Body of pancreas (tissue), 4 donors: ENCODE measurements around the gene ATXN7L1. TPM values are rescaled to one million over a fixed set of nuclear protein-coding genes. Genes with fewer than 3 reads are reported as not detected.

Source experiments
- ATAC-seq: fragments of 150-250 bp; one replicate; pipeline ENCODE4 v1.9.1; 2016
- DNase-seq, 4 donors: peaks; one replicate each; pipeline ENCODE4 v3.0.0-alpha.2; 2019
- H3K27ac ChIP-seq, 4 donors: fragments of 200-600 bp; sonication (generic); 1 replicate in 3 of 4; 2 replicates in 1 of 4; pipeline versions ENCODE4 v1.5.1 to v1.6.1; 2016 to 2019; ENCODE audit warnings: mild to moderate bottlenecking in 1 of 4, mixed read lengths in 1 of 4, moderate library complexity in 1 of 4
- H3K27me3 ChIP-seq, 2 donors: fragments of 200-600 bp; sonication (generic); one replicate each; pipeline ENCODE4 v1.6.0; 2016; ENCODE audit warnings: mild to moderate bottlenecking in 1 of 2
- H3K36me3 ChIP-seq, 2 donors: fragments of 200-600 bp; sonication (generic); replicated peaks in 1 of 2; 2 replicates each; pipeline ENCODE4 v1.5.1; 2016; ENCODE audit warnings: low read depth in 2 of 2; ENCODE audit not compliant: insufficient read depth in 1 of 2
- H3K4me1 ChIP-seq: fragments of 200-600 bp; sonication (generic); one replicate; pipeline ENCODE4 v1.6.0; 2016
- H3K4me3 ChIP-seq, 2 donors: fragments of 200-600 bp; sonication (generic); 1 replicate in 1 of 2; 2 replicates in 1 of 2; pipeline ENCODE4 v1.5.1; 2016 to 2019
- H3K9me3 ChIP-seq, 3 donors: fragments of 200-600 bp; sonication (generic); 1 replicate in 2 of 3; 2 replicates in 1 of 3; pipeline ENCODE4 v1.5.1; 2016
- CTCF ChIP-seq, 7 experiments: fragments of 450-650 bp in 4 of 7; fragments of 200-600 bp in 3 of 7; sonication (generic) in 3 of 7; IDR thresholded peaks; one replicate each; pipeline ENCODE4 v1.5.1; 2016 to 2019; ENCODE audit warnings: antibody characterized with exemption in 7 of 7
- POLR2A ChIP-seq, 3 donors: fragments of 450-650 bp; IDR thresholded peaks; one replicate each; pipeline ENCODE4 v1.6.1; 2016; ENCODE audit warnings: antibody characterized with exemption in 3 of 3, mild to moderate bottlenecking in 2 of 3
- WGBS, 2 donors: methylation state at CpG; one replicate each; pipeline ENCODE4 v1.1.5; 2017; 5-methylcytosine and 5-hydroxymethylcytosine counted together
- intact Hi-C: fragments of 100-400 bp; cut with DNase I; formaldehyde crosslinking; loops from one replicate; pipeline ENCODE4 v1.15.1; 2023
- total RNA-seq, 2 donors: library from RNA; depleted of rRNA; stranded (reverse); fragments of >200 nt; gene quantifications; one replicate each; pipeline ENCODE4 v1.1.0, GENCODE V29; 2016

Gene ATXN7L1
- total RNA-seq, 2 donors from 2014 or later: 6.6 to 8.0 TPM

- no peaks in the 10 kb centered on the region for H3K27me3 ChIP-seq
- H3K9me3 ChIP-seq: no peaks in the 10 kb centered on the region
- ATAC-seq (no peak), DNase-seq (no peak)
- no peaks in the 10 kb centered on the region for H3K36me3 ChIP-seq
- H3K27ac ChIP-seq: peak overlapping the region in 2 of 4 donors; percentile 50 to 69
- 91% methylated on average over 17 of the region's 17 CpGs for WGBS, 2 donors
- H3K4me3 ChIP-seq: no peak overlapping the region
- peaks cover 14% of the 10 kb centered on the region for H3K4me1 ChIP-seq
- no peak for TF ChIP-seq POLR2A (IDR thresholded peaks at IDR 0.05)
- no peak for TF ChIP-seq CTCF (IDR thresholded peaks at IDR 0.05)
- intact Hi-C loops: no loop called here
These were observed 186.0 kb downstream of the ATXN7L1 start for GRCh38 chr7:105690325-105690945.

DNA sequence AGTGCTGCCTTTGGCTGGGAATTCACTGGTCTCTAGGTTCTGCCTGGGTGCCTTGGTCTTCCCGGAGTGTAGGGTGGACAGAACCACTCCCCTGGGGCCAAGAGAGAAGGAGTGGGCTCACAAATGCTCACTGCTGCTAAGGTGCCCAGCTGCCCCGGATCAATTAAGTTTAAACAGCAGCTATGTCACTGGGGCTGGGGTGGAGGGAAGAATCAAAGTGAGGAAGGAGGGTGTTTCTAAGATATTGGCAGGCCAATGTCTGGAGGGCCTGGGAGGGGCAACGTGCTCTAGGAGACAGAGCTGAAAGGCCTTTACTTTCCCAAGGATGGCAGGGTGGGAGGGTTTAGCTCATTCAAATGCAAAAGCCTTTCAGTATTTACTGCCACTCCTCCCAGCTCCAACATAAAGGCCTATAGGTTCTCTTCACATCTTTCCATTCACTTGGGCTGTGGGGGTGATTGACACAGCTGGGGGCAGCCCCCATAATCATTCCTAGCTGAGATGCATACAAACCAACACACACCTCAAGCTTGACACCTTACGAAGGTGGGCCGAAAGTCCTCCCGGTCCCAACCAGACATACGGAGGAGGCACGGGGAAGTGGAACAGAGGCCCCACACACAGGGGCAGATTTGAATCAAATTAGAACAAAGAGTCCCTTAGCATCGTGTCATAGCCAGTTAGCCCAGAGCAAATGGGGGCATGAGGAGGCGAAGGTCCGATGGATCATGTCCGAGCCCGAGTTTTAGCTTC, 187.2 kb downstream of the ATXN7L1 start:
- H3K27ac ChIP-seq: no peak overlapping the region
- H3K9me3 ChIP-seq: no peaks in the 10 kb centered on the region
- TF ChIP-seq CTCF (IDR thresholded peaks at IDR 0.05) (no peak), POLR2A (IDR thresholded peaks at IDR 0.05) (no peak)
- 84 to 88% methylated on average over 13 of the region's 13 CpGs for WGBS, 2 donors
- no peak for DNase-seq
- H3K27me3 ChIP-seq: no peaks in the 10 kb centered on the region
- no peaks in the 10 kb centered on the region for H3K36me3 ChIP-seq
- H3K4me1 ChIP-seq: peaks cover 14% of the 10 kb centered on the region
- intact Hi-C loops: no loop called here
- H3K4me3 ChIP-seq: no peak overlapping the region
- ATAC-seq: no peak

- H3K36me3 ChIP-seq: no peaks in the 10 kb centered on the region
- H3K4me1 ChIP-seq: peaks cover 14% of the 10 kb centered on the region
- TF ChIP-seq POLR2A (IDR thresholded peaks at IDR 0.05) (no peak), CTCF (IDR thresholded peaks at IDR 0.05) (no peak)
- no peak overlapping the region for H3K27ac ChIP-seq
- ATAC-seq (no peak), DNase-seq (no peak)
- no peaks in the 10 kb centered on the region for H3K9me3 ChIP-seq
- H3K27me3 ChIP-seq: no peaks in the 10 kb centered on the region
- WGBS, 2 donors: 69 to 88% methylated on average over 5 of the region's 5 CpGs
- H3K4me3 ChIP-seq: no peak overlapping the region
- intact Hi-C loops: no loop called here
These were observed 187.8 kb downstream of the ATXN7L1 start for GRCh38 chr7:105688617-105689016.

DNA sequence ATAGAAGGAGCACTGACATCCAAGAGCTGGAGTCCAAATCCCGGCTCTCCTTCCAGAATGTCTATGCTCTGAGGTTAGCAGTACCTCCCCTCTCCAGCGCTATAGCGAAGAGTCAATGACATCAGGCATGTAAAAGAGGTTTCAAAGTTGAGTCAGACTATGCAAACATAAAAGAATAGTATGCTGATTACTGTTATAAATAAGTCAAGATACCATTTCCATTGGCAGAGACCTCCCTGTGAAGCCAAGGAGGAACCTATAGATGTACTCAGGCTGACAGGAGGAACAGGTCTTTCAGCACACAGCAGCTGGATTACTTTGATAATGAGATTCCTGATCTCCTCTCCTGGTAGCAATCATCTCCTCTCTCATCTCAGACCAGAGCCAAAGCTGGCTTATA, 191.2 kb downstream of the ATXN7L1 start:
- intact Hi-C loops: no loop called here
- no peak for TF ChIP-seq POLR2A (IDR thresholded peaks at IDR 0.05)
- Histone ChIP-seq H3K4me1 (no peaks in the 10 kb centered on the region), H3K9me3 (no peaks in the 10 kb centered on the region), H3K36me3 (no peaks in the 10 kb centered on the region), H3K27ac (no peak overlapping the region), H3K27me3 (no peaks in the 10 kb centered on the region), H3K4me3 (no peak overlapping the region)
- ATAC-seq (no peak), DNase-seq (no peak)
- 97 to 98% methylated on average over 3 of the region's 3 CpGs for WGBS, 2 donors

GRCh38 chr7:105682341-105683060, 193.9 kb downstream of the ATXN7L1 start:
- no peak for DNase-seq
- Histone ChIP-seq H3K27ac (no peak overlapping the region), H3K4me3 (no peak overlapping the region), H3K4me1 (peaks cover 21% of the 10 kb centered on the region), H3K36me3 (no peaks in the 10 kb centered on the region), H3K27me3 (no peaks in the 10 kb centered on the region), H3K9me3 (no peaks in the 10 kb centered on the region)
- intact Hi-C loops: no loop called here
- TF ChIP-seq CTCF (IDR thresholded peaks at IDR 0.05): no peak
- TF ChIP-seq POLR2A (IDR thresholded peaks at IDR 0.05): no peak
- no peak for ATAC-seq
- 60 to 64% methylated on average over 2 of the region's 2 CpGs for WGBS, 2 donors
